ENCODE measurements around the gene NSRP1.
"Not testable (repeated sequence)": the region's sequence is repeated elsewhere in the genome, so short reads cannot be mapped to it uniquely, and the experiment has no call there.

The NSRP1 gene

GRCh38 chr17:30118635-30119034 lies 2.0 kb downstream of the NSRP1 start:
- DNase-seq (ENCODE audit: low read depth), result not testable (repeated sequence)

DNA sequence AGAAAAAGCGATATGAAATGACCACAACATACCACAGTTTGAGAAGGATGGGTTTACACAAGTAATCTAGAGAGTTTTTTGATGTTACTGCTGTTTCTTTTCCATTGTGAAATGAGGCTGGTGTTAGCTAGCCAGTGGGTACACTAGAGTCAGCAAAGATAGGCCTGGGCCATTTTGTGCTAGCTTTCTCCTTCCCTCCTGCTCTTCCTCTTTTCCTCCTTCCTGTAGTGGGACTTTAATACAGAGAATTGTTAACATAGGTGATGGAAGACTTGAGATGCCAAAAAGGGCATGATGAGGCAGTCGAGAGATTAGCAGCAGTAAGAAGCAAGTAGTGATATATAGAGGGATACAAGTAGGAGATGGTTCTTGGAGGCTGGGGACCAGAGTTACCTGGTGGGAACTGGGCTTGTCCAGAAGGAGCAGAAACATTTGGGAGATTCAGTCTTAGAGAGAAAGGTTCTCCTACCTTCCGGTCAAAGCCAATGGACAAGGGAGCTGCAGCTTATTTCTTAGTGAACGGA lies 7.7 kb downstream of the NSRP1 start:
- DNase-seq (ENCODE audit: low read depth), result no peak

GRCh38 chr17:30130121-30130520 lies 13.5 kb downstream of the NSRP1 start:
- no peak for DNase-seq (ENCODE audit: low read depth)

DNA sequence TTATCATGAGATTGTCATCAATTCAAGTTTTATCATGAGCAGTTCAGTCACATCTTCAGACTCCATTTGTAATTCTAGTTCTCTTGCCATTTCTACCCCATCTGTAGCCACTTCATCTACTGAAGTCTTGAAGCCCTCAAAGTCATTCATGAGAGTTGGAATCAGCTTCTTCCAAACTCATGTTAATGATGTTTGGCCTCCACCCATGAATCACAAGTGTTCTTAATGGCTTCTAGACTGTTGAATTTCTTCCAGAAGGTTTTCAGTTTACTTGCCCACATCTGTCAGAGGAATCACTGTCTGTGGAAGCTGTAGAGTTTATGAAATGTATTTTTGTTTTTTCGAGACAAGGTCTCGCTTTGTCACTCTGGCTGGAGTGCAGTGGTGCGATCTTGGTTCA lies 16.0 kb downstream of the NSRP1 start:
- no peak for DNase-seq (ENCODE audit: low read depth)

GRCh38 chr17:30133197-30133596 lies 16.6 kb downstream of the NSRP1 start:
- DNase-seq (ENCODE audit: low read depth), result no peak

- DNase-seq (ENCODE audit: low read depth), result no peak
Observed at GRCh38 chr17:30134551-30134950, 17.9 kb downstream of the NSRP1 start.

GRCh38 chr17:30137158-30137557 lies 20.5 kb downstream of the NSRP1 start:
- DNase-seq (ENCODE audit: low read depth), result no peak

- not testable (repeated sequence) for DNase-seq (ENCODE audit: low read depth)
Observed at GRCh38 chr17:30147860-30148259, 31.2 kb downstream of the NSRP1 start.

- DNase-seq (ENCODE audit: low read depth), result no peak
Observed at GRCh38 chr17:30148376-30148775, 31.8 kb downstream of the NSRP1 start.

GRCh38 chr17:30151471-30151870 lies 34.9 kb downstream of the NSRP1 start:
- DNase-seq (ENCODE audit: low read depth), result no peak

- DNase-seq (ENCODE audit: low read depth), result no peak
Observed at GRCh38 chr17:30153463-30153862, 36.8 kb downstream of the NSRP1 start.

- no peak for DNase-seq (ENCODE audit: low read depth)
Observed at GRCh38 chr17:30155389-30155788, 38.8 kb downstream of the NSRP1 start.

- no peak for DNase-seq (ENCODE audit: low read depth)
Observed at GRCh38 chr17:30158896-30159625, 42.4 kb downstream of the NSRP1 start.

DNA sequence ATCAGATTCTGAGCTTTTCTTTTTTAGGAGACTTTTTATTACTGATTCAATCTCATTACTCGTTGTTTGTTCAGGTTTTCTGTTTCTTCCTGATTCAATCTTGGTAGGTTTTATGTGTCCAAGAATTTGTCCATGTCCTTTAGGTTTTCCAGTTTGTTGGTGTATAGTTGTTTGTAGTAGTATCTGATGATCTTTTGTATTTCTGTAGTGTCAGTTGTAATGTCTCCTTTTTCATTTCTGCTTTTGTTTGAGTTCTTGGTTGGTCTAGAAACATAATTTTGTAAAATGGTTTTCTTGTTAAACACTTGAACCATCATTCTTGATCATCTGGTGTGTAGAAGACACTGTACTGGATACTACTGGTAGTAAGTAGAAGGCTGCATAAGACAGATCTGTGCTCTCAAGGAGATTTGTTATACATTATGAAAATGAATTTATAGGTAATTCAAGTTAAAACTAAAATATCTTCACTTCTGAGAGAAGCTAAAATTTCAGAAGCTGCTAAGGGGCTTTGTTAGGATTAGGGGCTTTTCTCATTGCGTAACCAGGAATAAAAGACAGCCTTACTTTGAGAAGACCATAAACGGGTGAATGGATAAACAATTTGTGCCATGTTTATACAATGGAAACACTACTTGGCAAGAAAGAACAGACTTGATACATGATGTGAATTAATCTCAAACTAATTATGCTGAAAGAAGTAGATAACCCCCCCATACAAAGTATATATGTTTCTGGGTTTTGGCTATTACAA lies 44.0 kb downstream of the NSRP1 start:
- no peak for DNase-seq (ENCODE audit: low read depth)

GRCh38 chr17:30161601-30162000 lies 45.0 kb downstream of the NSRP1 start:
- no peak for DNase-seq (ENCODE audit: low read depth)

GRCh38 chr17:30164531-30164930 lies 47.9 kb downstream of the NSRP1 start:
- no peak for DNase-seq (ENCODE audit: low read depth)

DNA sequence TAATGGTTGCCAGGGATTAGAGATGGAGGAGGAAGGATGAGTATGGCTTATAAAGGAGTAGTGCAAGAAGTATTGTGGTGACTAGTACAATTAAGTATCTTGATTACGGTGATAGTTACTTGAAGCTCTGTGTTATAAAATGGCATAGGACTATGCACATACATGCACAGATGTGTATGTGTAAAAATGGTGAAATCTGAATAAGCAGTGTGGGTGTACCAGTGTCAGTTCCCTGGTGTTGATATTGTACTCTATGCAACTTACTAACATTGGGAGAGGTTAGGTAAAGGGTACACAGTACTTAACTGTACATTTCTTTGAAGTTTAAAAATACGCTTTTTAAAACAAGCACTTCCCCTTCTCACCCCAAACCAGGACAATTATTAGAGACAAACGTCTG lies 48.5 kb downstream of the NSRP1 start:
- DNase-seq (ENCODE audit: low read depth), result no peak

DNA sequence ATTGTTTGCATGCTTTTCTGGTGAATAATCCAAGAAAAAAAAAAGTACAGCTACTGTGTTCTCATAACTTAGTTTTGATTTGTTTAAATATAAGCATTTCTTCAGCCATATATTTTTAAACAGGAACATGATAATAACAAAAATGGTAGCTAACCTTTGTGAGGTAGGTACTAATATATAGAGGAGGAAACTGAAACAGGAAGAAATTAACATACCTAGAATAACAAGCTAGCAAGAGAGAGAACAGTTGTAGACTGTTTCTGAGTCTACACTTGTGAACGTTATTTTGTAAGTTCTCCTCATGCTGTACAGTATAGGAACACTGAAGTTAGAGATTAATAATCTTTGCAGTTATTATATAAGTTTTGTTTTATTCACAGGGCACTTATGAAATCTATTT lies 49.3 kb downstream of the NSRP1 start:
- DNase-seq (ENCODE audit: low read depth), result no peak

DNA sequence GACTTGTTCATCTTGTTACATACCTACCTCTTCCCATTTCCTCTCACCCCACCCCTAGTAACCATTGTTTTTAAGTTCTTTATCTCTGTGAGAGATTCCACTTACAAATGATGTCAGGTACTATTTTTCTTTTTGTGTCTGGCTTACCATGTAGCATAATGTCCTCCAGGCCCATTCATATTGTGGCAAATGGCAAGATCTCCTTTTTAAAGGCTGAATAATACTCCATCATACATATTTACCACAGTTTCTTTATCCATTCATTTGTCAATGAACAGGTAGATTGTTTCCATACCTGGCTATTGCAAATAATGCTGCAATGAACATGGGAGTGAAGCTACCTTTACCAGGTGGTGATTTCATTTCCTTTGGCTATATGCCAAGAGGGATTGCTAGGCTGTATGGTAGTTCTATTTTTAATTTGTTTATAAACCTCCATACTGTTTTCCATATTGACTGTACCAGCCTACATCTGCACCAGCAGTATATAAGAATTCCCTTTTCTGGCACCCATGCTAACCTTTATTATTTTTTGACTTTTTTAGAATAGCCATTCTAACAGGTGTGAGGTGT lies 53.9 kb downstream of the NSRP1 start:
- DNase-seq (ENCODE audit: low read depth), result no peak

GRCh38 chr17:30172560-30172959 lies 55.9 kb downstream of the NSRP1 start:
- no peak for DNase-seq (ENCODE audit: low read depth)

- DNase-seq (ENCODE audit: low read depth), result no peak
Observed at GRCh38 chr17:30173649-30174048, 57.0 kb downstream of the NSRP1 start.

DNA sequence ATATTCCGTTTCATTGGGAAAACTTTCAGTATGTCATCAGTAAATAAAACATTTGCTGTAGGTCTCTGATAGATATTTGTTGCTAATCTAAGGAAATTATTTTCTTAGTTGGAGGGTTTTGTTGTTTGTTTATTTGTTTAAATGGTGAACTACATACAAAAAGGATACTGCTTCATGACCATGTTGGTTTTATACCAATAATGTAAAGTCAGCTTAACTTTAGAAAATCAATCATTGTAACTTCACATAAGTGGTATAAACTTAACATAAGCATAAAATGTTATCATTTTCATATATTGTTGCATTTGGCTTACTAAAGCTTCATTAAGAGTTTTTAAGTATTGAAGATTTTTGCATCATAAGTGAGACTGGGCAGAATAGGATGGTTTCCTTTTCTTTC lies 57.9 kb downstream of the NSRP1 start:
- DNase-seq (ENCODE audit: low read depth), result no peak

- DNase-seq (ENCODE audit: low read depth), result no peak
Observed at GRCh38 chr17:30176855-30177254, 60.2 kb downstream of the NSRP1 start.

Data from stromal cell of bone marrow (primary cell).